ENCODE data around the gene SDHB. TPM values are rescaled to one million over a fixed set of nuclear protein-coding genes. Genes with fewer than 3 reads are reported as not detected.

Gene SDHB
- total RNA-seq, 6 experiments from 2014 or later, result 112 to 128 (median 116) TPM

- Mint-ChIP-seq H3K36me3 (ENCODE audit: low read depth) (peaks cover 14% of the 10 kb centered on the region), H3K27ac (no peak overlapping the region), H3K4me1 (ENCODE audit: low read depth) (peaks cover 23% of the 10 kb centered on the region), H3K4me3 (no peak overlapping the region), H3K9me3 (no peaks in the 10 kb centered on the region), H3K27me3 (ENCODE audit: insufficient read depth) (peaks cover 5% of the 10 kb centered on the region)
- TF ChIP-seq, protein P1, sequence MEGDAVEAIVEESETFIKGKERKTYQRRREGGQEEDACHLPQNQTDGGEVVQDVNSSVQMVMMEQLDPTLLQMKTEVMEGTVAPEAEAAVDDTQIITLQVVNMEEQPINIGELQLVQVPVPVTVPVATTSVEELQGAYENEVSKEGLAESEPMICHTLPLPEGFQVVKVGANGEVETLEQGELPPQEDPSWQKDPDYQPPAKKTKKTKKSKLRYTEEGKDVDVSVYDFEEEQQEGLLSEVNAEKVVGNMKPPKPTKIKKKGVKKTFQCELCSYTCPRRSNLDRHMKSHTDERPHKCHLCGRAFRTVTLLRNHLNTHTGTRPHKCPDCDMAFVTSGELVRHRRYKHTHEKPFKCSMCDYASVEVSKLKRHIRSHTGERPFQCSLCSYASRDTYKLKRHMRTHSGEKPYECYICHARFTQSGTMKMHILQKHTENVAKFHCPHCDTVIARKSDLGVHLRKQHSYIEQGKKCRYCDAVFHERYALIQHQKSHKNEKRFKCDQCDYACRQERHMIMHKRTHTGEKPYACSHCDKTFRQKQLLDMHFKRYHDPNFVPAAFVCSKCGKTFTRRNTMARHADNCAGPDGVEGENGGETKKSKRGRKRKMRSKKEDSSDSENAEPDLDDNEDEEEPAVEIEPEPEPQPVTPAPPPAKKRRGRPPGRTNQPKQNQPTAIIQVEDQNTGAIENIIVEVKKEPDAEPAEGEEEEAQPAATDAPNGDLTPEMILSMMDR (IDR thresholded peaks at IDR 0.05), result no peak
- no peak for DNase-seq
Observed at GRCh38 chr1:17007121-17007520, 46.7 kb downstream of the SDHB start.

- Mint-ChIP-seq H3K27ac (no peak overlapping the region), H3K9me3 (no peaks in the 10 kb centered on the region), H3K36me3 (ENCODE audit: low read depth) (peaks cover 14% of the 10 kb centered on the region), H3K27me3 (ENCODE audit: insufficient read depth) (peaks cover 3% of the 10 kb centered on the region), H3K4me1 (ENCODE audit: low read depth) (peaks cover 12% of the 10 kb centered on the region), H3K4me3 (no peak overlapping the region)
- TF ChIP-seq, protein P1 (IDR thresholded peaks at IDR 0.05), result no peak
- no peak for DNase-seq
Observed at GRCh38 chr1:17005365-17005740, 48.5 kb downstream of the SDHB start.

DNA sequence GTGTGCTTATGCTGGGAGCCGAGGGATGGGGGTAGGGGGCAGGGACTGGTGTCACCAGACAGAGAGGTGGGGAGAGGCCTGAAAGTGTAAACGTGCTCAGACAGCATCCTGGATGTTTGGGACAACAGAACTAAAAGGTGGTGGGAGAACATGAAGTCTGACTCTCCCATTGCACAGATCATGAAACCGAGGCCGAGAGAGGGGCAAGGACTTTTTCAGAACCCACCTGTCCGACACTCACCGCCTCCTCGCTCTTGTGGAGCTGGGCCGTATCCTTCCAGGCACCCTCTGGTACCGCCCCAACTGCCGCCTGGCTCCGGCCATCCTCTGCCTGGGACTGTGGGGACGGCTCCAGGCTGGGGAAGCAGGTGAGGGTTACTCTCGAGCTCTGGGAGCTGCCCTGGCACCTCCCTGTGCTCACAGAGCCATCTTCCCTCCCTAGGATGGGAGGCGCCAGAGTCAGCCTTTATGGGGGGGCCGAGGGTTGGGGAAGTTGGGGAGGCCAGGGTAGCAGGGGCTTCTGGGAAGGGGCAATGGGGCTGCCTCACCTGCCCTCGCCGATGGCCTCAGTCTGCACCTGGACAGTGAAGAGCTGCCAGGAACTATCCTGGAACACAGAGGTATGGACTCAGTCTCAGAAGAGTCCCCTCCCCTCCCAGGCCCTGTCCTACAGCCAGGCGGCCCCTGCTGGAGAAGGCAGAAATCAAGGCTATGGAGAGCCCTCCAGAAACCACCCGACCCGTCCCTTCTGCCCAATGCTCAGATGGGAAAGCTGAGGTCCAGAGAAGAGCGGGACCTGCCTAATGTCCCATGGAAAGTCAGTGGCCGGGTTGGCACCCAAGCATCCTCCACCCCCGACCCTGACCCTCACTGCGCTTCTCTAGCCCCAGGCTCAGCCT is 49.1 kb downstream of the SDHB start:
- TF ChIP-seq, protein P1 (IDR thresholded peaks at IDR 0.05), result no peak
- DNase-seq, result no peak
- Mint-ChIP-seq H3K27me3 (ENCODE audit: insufficient read depth) (peaks cover 3% of the 10 kb centered on the region), H3K36me3 (ENCODE audit: low read depth) (peaks cover 14% of the 10 kb centered on the region), H3K9me3 (no peaks in the 10 kb centered on the region), H3K27ac (no peak overlapping the region), H3K4me3 (no peak overlapping the region), H3K4me1 (ENCODE audit: low read depth) (peaks cover 10% of the 10 kb centered on the region)

DNA sequence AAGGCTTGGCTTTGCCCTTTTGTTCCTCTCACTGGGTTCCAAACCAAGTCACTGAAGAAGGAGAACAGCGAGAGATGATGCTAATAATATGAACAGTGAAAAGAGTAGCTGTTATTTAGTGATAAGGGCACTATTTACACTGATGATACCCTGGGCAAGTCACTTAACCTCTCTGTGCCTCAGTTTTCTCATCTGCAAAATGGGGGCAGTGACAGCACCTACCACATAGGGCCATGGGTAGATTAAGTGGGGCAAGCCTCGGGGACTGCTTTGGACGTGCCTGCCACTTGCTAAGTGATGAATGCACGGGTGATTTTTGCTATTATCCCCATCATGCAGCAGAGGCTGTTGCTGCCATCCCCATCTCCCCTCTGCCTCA is 51.3 kb downstream of the SDHB start:
- DNase-seq, result no peak
- H3K9me3 Mint-ChIP-seq, result no peaks in the 10 kb centered on the region
- H3K27me3 Mint-ChIP-seq (ENCODE audit: insufficient read depth), result peaks cover 3% of the 10 kb centered on the region
- TF ChIP-seq, protein P1 (IDR thresholded peaks at IDR 0.05), result no peak
- H3K4me1 Mint-ChIP-seq (ENCODE audit: low read depth), result peaks cover 10% of the 10 kb centered on the region
- H3K4me3 Mint-ChIP-seq, result no peak overlapping the region
- H3K27ac Mint-ChIP-seq, result no peak overlapping the region
- peaks cover 25% of the 10 kb centered on the region for H3K36me3 Mint-ChIP-seq (ENCODE audit: low read depth)

DNA sequence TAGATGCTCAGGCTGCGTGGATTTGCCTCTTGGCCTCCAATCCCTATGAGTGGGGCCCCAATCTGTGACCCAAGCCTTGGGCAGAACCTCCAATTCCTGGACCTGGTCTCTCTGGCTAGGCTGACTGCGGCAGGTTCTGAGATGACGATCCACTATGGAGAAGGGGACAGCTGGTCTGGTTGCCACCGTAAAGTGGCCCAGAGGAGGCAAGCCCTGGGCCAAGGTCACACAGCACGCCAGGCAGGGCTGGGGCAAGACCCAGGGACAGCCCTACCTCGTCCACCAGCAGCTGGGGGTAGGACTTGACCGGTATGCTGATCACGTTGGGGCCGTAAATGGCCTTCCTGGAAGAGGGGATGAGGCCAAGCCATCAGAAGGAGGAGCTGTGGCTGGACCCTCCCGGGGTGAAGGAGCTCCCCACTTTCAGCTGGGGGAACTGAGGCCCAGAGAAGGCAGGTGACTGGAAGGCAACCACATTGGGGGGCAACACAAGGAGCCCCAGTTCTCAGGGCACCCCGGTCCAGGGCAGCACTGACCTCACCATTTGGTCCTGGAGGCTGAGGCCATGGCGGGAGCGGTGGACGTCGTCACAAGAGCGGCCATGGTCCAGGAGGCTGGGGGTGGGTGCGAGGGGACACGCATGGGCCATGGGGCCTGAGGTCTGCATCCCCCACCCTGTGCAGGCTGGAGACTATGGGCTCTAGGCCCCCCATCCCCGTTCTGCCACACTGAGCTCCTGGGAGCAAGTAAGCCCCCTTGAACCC is 51.9 kb downstream of the SDHB start:
- Mint-ChIP-seq H3K9me3 (no peaks in the 10 kb centered on the region), H3K4me1 (ENCODE audit: low read depth) (peaks cover 10% of the 10 kb centered on the region), H3K27me3 (ENCODE audit: insufficient read depth) (peaks cover 3% of the 10 kb centered on the region), H3K4me3 (no peak overlapping the region), H3K36me3 (ENCODE audit: low read depth) (peaks cover 25% of the 10 kb centered on the region), H3K27ac (no peak overlapping the region)
- TF ChIP-seq, protein P1 (IDR thresholded peaks at IDR 0.05), result no peak
- no peak for DNase-seq

Data from HFFc6 (cell line).